Measurements from ENCODE around the gene DOCK4. TPM values are rescaled to one million over a fixed set of nuclear protein-coding genes. Genes with fewer than 3 reads are reported as not detected.

The DOCK4 gene
- total RNA-seq, 4 donors from 2014 or later, result 14.0 to 48.1 (median 30.9) TPM

DNA sequence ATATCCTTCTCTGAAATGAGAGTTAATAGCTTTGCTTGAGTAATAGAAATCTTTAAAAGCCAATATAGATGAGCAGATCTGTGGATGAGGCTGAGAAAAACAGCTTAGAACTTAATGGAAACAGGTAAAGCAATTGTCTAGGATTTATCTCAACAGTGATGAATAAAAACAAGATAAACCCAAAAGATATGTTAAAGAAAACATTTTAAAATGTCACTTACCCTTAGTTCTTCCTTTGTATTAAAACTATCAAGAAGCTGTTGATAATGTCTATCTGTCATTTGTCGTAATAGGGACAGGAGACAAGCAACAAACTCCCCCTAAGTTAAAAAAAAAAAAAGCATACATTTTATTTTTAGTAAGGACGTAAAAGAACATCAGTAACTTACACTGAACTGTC is 371.8 kb downstream of the DOCK4 start:
- H3K36me3 ChIP-seq, result no peaks in the 10 kb centered on the region
- no peak overlapping the region for H3K27ac ChIP-seq
- no peak overlapping the region for H3K4me3 ChIP-seq (replicated peaks in 1 of 3)
- WGBS, 2 donors, result 85 to 91% methylated on average over 2 of the region's 2 CpGs
- DNase-seq, result no peak
- TF ChIP-seq, protein P1, sequence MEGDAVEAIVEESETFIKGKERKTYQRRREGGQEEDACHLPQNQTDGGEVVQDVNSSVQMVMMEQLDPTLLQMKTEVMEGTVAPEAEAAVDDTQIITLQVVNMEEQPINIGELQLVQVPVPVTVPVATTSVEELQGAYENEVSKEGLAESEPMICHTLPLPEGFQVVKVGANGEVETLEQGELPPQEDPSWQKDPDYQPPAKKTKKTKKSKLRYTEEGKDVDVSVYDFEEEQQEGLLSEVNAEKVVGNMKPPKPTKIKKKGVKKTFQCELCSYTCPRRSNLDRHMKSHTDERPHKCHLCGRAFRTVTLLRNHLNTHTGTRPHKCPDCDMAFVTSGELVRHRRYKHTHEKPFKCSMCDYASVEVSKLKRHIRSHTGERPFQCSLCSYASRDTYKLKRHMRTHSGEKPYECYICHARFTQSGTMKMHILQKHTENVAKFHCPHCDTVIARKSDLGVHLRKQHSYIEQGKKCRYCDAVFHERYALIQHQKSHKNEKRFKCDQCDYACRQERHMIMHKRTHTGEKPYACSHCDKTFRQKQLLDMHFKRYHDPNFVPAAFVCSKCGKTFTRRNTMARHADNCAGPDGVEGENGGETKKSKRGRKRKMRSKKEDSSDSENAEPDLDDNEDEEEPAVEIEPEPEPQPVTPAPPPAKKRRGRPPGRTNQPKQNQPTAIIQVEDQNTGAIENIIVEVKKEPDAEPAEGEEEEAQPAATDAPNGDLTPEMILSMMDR (IDR thresholded peaks at IDR 0.05), result no peak
- TF ChIP-seq POLR2A (IDR thresholded peaks at IDR 0.05), result no peak
- H3K4me1 ChIP-seq, result no peaks in the 10 kb centered on the region
- no peaks in the 10 kb centered on the region for H3K9me3 ChIP-seq
- intact Hi-C loops (cut with DNase I), result no loop called here
- H3K27me3 ChIP-seq, result no peaks in the 10 kb centered on the region

GRCh38 chr7:111833466-111833865 is 372.7 kb downstream of the DOCK4 start:
- no peaks in the 10 kb centered on the region for H3K27me3 ChIP-seq
- no peak for DNase-seq
- no peaks in the 10 kb centered on the region for H3K4me1 ChIP-seq
- no peak overlapping the region for H3K4me3 ChIP-seq (replicated peaks in 1 of 3)
- no peak for TF ChIP-seq POLR2A (IDR thresholded peaks at IDR 0.05)
- H3K36me3 ChIP-seq, result no peaks in the 10 kb centered on the region
- no peaks in the 10 kb centered on the region for H3K9me3 ChIP-seq
- intact Hi-C loops (cut with DNase I), result no loop called here
- H3K27ac ChIP-seq, result no peak overlapping the region

DNA sequence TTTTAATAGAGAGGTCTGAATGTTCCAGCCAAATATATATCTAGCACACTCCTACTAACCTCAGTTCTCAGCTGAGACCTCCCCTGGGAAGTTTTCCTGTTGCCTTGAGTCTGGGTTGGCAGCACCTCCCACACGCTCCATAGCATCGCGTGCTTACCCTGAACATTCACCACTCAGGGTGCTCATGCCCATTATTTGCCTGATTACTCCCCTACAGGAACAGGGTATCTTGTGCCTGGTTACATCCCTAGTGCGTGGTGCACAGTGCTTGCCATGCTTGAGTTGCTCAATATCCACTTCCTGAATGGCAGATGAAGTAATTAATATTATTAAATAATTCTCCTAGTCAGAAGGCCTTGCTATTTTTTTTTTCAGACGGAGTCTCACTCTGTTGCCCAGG is 374.0 kb downstream of the DOCK4 start:
- Histone ChIP-seq H3K9me3 (no peaks in the 10 kb centered on the region), H3K27ac (no peak overlapping the region), H3K36me3 (no peaks in the 10 kb centered on the region), H3K27me3 (no peaks in the 10 kb centered on the region), H3K4me1 (no peaks in the 10 kb centered on the region), H3K4me3 (replicated peaks in 1 of 3) (no peak overlapping the region)
- 95% methylated on average over 5 of the region's 5 CpGs for WGBS, 2 donors
- no peak for DNase-seq
- TF ChIP-seq, protein P1 (IDR thresholded peaks at IDR 0.05), result no peak
- TF ChIP-seq POLR2A (IDR thresholded peaks at IDR 0.05), result no peak
- intact Hi-C loops (cut with DNase I), result no loop called here

- H3K4me3 ChIP-seq (replicated peaks in 1 of 3), result no peak overlapping the region
- DNase-seq, result no peak
- intact Hi-C loops (cut with DNase I), result no loop called here
- H3K36me3 ChIP-seq, result no peaks in the 10 kb centered on the region
- no peak for TF ChIP-seq POLR2A (IDR thresholded peaks at IDR 0.05)
- TF ChIP-seq, protein P1 (IDR thresholded peaks at IDR 0.05), result no peak
- WGBS, 2 donors, result 92 to 100% methylated on average over 2 of the region's 2 CpGs
- no peak overlapping the region for H3K27ac ChIP-seq
- H3K27me3 ChIP-seq, result no peaks in the 10 kb centered on the region
- no peaks in the 10 kb centered on the region for H3K9me3 ChIP-seq
- H3K4me1 ChIP-seq, result no peaks in the 10 kb centered on the region
Observed at GRCh38 chr7:111829221-111829620, 377.0 kb downstream of the DOCK4 start.

- Histone ChIP-seq H3K27ac (no peak overlapping the region), H3K9me3 (no peaks in the 10 kb centered on the region), H3K27me3 (no peaks in the 10 kb centered on the region), H3K4me3 (replicated peaks in 1 of 3) (no peak overlapping the region), H3K4me1 (no peaks in the 10 kb centered on the region), H3K36me3 (no peaks in the 10 kb centered on the region)
- TF ChIP-seq POLR2A (IDR thresholded peaks at IDR 0.05), result no peak
- TF ChIP-seq, protein P1 (IDR thresholded peaks at IDR 0.05), result no peak
- intact Hi-C loops (cut with DNase I), result no loop called here
- WGBS, 2 donors, result 77 to 82% methylated on average over 1 of the region's 1 CpG
- peak; percentile 57 to 61 for DNase-seq
Observed at GRCh38 chr7:111827863-111828504, 378.2 kb downstream of the DOCK4 start.

Measured in thyroid gland (tissue), 4 donors.